H1 (cell line): ENCODE measurements around the gene ATAD3A. TPM values are rescaled to one million over a fixed set of nuclear protein-coding genes. Genes with fewer than 3 reads are reported as not detected.

Source experiments
- CTCF ChIA-PET: fragments of 300-600 bp; sonication (Branson Sonifier 250); formaldehyde crosslinking; loops from one replicate; lab custom pipeline; 2021; ENCODE audit not compliant: partially characterized antibody; lab: Charles Lee
- POLR2A ChIA-PET: fragments of 300-600 bp; sonication (Branson Sonifier 250); formaldehyde crosslinking; loops from one replicate; lab custom pipeline; 2021; ENCODE audit warnings: inconsistent platforms; ENCODE audit not compliant: partially characterized antibody; lab: Charles Lee
- DNase-seq, 2 experiments: peaks; one replicate each; pipeline versions ENCODE4 v3.0.0 to v3.0.0-alpha.2; 2010 to 2022; ENCODE audit warnings: low spot score in 2 of 2, low read depth in 1 of 2, mixed read lengths in 1 of 2
- FAIRE-seq: peaks from 2 replicates; lab custom pipeline; 2011; peaks lifted over from hg19 to GRCh38; lab: Jason Lieb, UNC
- H2AFZ ChIP-seq: 2 replicates; pipeline ENCODE4 v1.8.1; 2012; ENCODE audit warnings: low read length, inconsistent platforms
- H2AK5ac ChIP-seq: 2 replicates; pipeline ENCODE4 v1.6.1; 2013; ENCODE audit warnings: low read depth, low read length
- H2BK120ac ChIP-seq: replicated peaks from 2 replicates; pipeline ENCODE3; 2013; ENCODE audit warnings: low read depth, low read length, inconsistent platforms
- H2BK12ac ChIP-seq: 2 replicates; pipeline ENCODE4 v1.6.1; 2013; ENCODE audit warnings: low read depth, low read length
- H2BK15ac ChIP-seq: 2 replicates; pipeline ENCODE4 v1.6.1; 2013; ENCODE audit warnings: low read length
- H2BK20ac ChIP-seq: 2 replicates; pipeline ENCODE4 v1.6.1; 2013; ENCODE audit warnings: low read length
- H2BK5ac ChIP-seq: 2 replicates; pipeline ENCODE4 v1.6.1; 2013; ENCODE audit warnings: low read depth, low read length
- H3K14ac ChIP-seq: 2 replicates; pipeline ENCODE4 v1.6.1; 2013; ENCODE audit warnings: inconsistent platforms; ENCODE audit not compliant: insufficient read length
- H3K18ac ChIP-seq: 2 replicates; pipeline ENCODE4 v1.6.1; 2013; ENCODE audit warnings: low read length; ENCODE audit errors: extremely low read depth
- H3K23ac ChIP-seq: 2 replicates; pipeline ENCODE4 v1.6.1; 2013; ENCODE audit warnings: inconsistent platforms; ENCODE audit not compliant: insufficient read length
- H3K23me2 ChIP-seq: 2 replicates; pipeline ENCODE4 v1.6.1; 2013; ENCODE audit warnings: low read depth, low read length
- H3K27ac ChIP-seq: 2 replicates; pipeline ENCODE4 v1.6.1; 2011; ENCODE audit warnings: low read depth, low read length, inconsistent platforms
- H3K27me3 ChIP-seq, 4 experiments: replicated peaks in 1 of 4; 1 replicate in 1 of 4; 2 replicates in 3 of 4; pipeline versions ENCODE4 v1.6.1 to v1.8.1; 2011 to 2013; ENCODE audit warnings: low read length in 3 of 4, mild to moderate bottlenecking in 3 of 4, inconsistent platforms in 2 of 4, mixed read lengths in 2 of 4, moderate library complexity in 1 of 4; ENCODE audit not compliant: control insufficient read depth in 3 of 4, insufficient read depth in 3 of 4; ENCODE audit errors: extremely low read depth in 1 of 4
- H3K36me3 ChIP-seq, 4 experiments: 2 replicates each; pipeline versions ENCODE4 v1.6.1 to v1.8.1; 2011 to 2013; ENCODE audit warnings: mild to moderate bottlenecking in 4 of 4, low read length in 3 of 4, moderate library complexity in 2 of 4, control low read depth in 1 of 4, inconsistent platforms in 1 of 4; ENCODE audit not compliant: insufficient read depth in 4 of 4, control insufficient read depth in 2 of 4
- H3K4ac ChIP-seq: replicated peaks from 2 replicates; pipeline ENCODE3; 2013; ENCODE audit warnings: low read length, low read depth, mixed read lengths, inconsistent platforms; ENCODE audit not compliant: insufficient read length
- H3K4me1 ChIP-seq, 4 experiments: replicated peaks in 1 of 4; 1 replicate in 1 of 4; 2 replicates in 3 of 4; pipeline versions ENCODE4 v1.6.1 to v1.8.1; 2011 to 2013; ENCODE audit warnings: low read length in 3 of 4, inconsistent platforms in 2 of 4, mixed read lengths in 1 of 4; ENCODE audit not compliant: insufficient read depth in 4 of 4, control insufficient read depth in 3 of 4
- H3K4me2 ChIP-seq, 2 experiments: 2 replicates each; pipeline versions ENCODE4 v1.6.1 to v1.8.1; 2011 to 2013; ENCODE audit warnings: low read depth in 2 of 2, low read length in 2 of 2, control low read depth in 1 of 2, inconsistent platforms in 1 of 2, mild to moderate bottlenecking in 1 of 2; ENCODE audit not compliant: insufficient read depth in 1 of 2
- H3K4me3 ChIP-seq, 4 experiments: fragments of 200-600, 300-600 bp in 1 of 4; sonication (generic), shearing (Covaris generic), sonication (Bioruptor Twin) in 1 of 4; 2 replicates each; pipeline versions ENCODE4 v1.5.1 to v1.8.1; 2011 to 2016; ENCODE audit warnings: low read length in 4 of 4, low read depth in 3 of 4, control low read depth in 2 of 4, inconsistent platforms in 2 of 4, mild to moderate bottlenecking in 2 of 4, mixed read lengths in 1 of 4, moderate library complexity in 1 of 4; ENCODE audit not compliant: insufficient read depth in 2 of 4; ENCODE audit errors: extremely low read depth in 1 of 4
- H3K56ac ChIP-seq: replicated peaks from 2 replicates; pipeline ENCODE3; 2013; ENCODE audit warnings: low read depth, mild to moderate bottlenecking, mixed read lengths, low read length, inconsistent platforms; ENCODE audit not compliant: insufficient read length
- H3K79me1 ChIP-seq: 2 replicates; pipeline ENCODE4 v1.6.1; 2013; ENCODE audit warnings: low read depth, low read length, control low read depth
- H3K79me2 ChIP-seq, 2 experiments: 2 replicates each; pipeline versions ENCODE4 v1.6.1 to v1.8.1; 2012 to 2013; ENCODE audit warnings: low read length in 2 of 2, mild to moderate bottlenecking in 2 of 2, inconsistent platforms in 1 of 2; ENCODE audit not compliant: insufficient read depth in 2 of 2, control insufficient read depth in 1 of 2
- H3K9ac ChIP-seq, 4 experiments: replicated peaks in 1 of 4; 1 replicate in 1 of 4; 2 replicates in 3 of 4; pipeline versions ENCODE4 v1.6.1 to v1.8.1; 2011 to 2013; ENCODE audit warnings: low read depth in 3 of 4, low read length in 3 of 4, control low read depth in 2 of 4, mild to moderate bottlenecking in 2 of 4, moderate library complexity in 2 of 4, inconsistent platforms in 1 of 4; ENCODE audit errors: extremely low read depth in 1 of 4
- H3K9me3 ChIP-seq, 2 experiments: 2 replicates each; pipeline versions ENCODE4 v1.6.1 to v1.8.1; 2012 to 2013; ENCODE audit warnings: mild to moderate bottlenecking in 2 of 2, moderate library complexity in 2 of 2, control low read depth in 1 of 2, inconsistent platforms in 1 of 2, low read depth in 1 of 2, low read length in 1 of 2, mixed read lengths in 1 of 2; ENCODE audit not compliant: insufficient read depth in 2 of 2
- H4K20me1 ChIP-seq, 2 experiments: replicated peaks in 1 of 2; 2 replicates each; pipeline versions ENCODE3 to v1.8.1; 2011 to 2013; ENCODE audit warnings: inconsistent platforms in 2 of 2, low read length in 2 of 2, mild to moderate bottlenecking in 1 of 2; ENCODE audit not compliant: insufficient read depth in 2 of 2, control insufficient read depth in 1 of 2
- H4K5ac ChIP-seq: 2 replicates; pipeline ENCODE4 v1.6.1; 2013; ENCODE audit warnings: low read length, low read depth, mixed read lengths, inconsistent platforms; ENCODE audit not compliant: insufficient read length
- H4K8ac ChIP-seq: 2 replicates; pipeline ENCODE4 v1.8.0; 2013; ENCODE audit warnings: mild to moderate bottlenecking, moderate library complexity, low read length, inconsistent platforms; ENCODE audit not compliant: insufficient read depth; ENCODE audit errors: extremely low read depth
- H4K91ac ChIP-seq: replicated peaks from 2 replicates; pipeline ENCODE3; 2013; ENCODE audit warnings: low read length, mixed read lengths, inconsistent platforms; ENCODE audit not compliant: insufficient read length
- NRF1 ChIP-seq: IDR thresholded peaks from 2 replicates; pipeline ENCODE4 v1.6.1; 2011; ENCODE audit warnings: mild to moderate bottlenecking, low read depth, low read length, improper control_type of control experiment
- POU5F1 ChIP-seq: IDR thresholded peaks from 2 replicates; pipeline ENCODE4 v1.6.1; 2011; ENCODE audit warnings: low read depth, mild to moderate bottlenecking, low read length, moderate library complexity
- ZNF274 ChIP-seq: IDR thresholded peaks from 2 replicates; pipeline ENCODE4 v1.7.0; 2012; ENCODE audit warnings: low read length, borderline replicate concordance; ENCODE audit errors: extremely low read depth
- WGBS, 2 experiments: shearing (Covaris generic) in 1 of 2; methylation state at CpG; one replicate each; pipeline versions ENCODE4 v1.1.6 to v1.1.7; 2013 to 2015; ENCODE audit warnings: low lambda C conversion rate in 2 of 2, mixed read lengths in 2 of 2, inconsistent platforms in 1 of 2, low coverage in 1 of 2, missing lambda C conversion rate in 1 of 2; ENCODE audit not compliant: insufficient replicate concordance in 2 of 2, insufficient coverage in 1 of 2, insufficient read length in 1 of 2; ENCODE audit errors: extremely low coverage in 1 of 2, missing lambda C conversion rate in 1 of 2; 5-methylcytosine and 5-hydroxymethylcytosine counted together
- polyA plus RNA-seq, 7 experiments: library from polyadenylated mRNA; depleted of rRNA in 3 of 7; stranded (reverse) in 5 of 7; unstranded in 2 of 7; fragments of >200 nt in 5 of 7; fragments of 200-250 nt in 2 of 7; gene quantifications; 1 replicate in 5 of 7; 2 replicates in 1 of 7; 4 replicates in 1 of 7; pipeline versions ENCODE4 v1.2.1 to v1.2.3, GENCODE V29; 2011 to 2013; ENCODE audit warnings: missing spikeins in 2 of 7, mixed read lengths in 2 of 7
- total RNA-seq: library from RNA; stranded (reverse); fragmentation: NEBNext Ultra II Directional; extraction: Animal tissue kit (Norgen Biotek cat#: 25700); gene quantifications from 2 replicates; pipeline ENCODE4 v1.2.1, GENCODE V29; 2021

ATAD3A gene
- total and polyA plus RNA-seq, 2 of the 8 experiments (the other 6 are each of a cell fraction or from before 2014, with no cell fraction given), result 28.3 to 64.7 TPM

DNA sequence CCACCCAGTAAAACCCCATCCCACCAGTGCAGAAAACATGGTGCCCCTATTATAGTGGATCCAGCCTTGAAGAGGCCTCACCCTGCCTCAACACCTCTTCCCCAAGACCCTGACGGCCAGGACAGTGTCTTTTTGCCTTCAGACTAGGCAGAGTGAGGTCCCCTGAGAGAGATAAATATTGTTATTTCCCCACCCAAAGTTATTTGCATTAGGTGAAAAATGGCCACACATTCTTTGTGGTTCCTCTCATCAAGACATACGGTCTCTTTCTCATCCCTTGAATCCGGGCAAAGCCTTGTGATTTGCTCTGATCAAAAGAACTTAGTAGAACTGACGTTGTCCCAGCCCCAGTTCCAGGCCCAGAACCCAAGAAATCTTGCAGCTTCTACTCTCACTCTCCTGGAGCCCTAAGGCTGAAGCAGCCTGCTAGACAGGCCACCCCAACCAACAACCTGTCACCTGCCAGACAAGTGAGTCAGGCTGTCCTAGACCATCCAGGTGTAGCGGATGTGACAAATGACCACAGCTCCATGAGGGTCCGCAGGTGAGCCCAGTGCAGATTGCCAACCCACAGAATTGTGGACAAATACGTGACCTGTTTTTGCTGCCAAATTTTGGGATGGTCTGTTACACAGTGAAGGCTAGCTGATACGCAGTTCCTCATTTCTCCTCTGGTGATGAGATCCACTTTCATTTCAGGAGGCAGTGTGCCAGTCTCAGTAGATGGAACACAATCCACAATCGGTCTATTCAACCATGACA is 70.8 kb downstream of the ATAD3A start:
- H3K4me3 ChIP-seq, result no peak overlapping the region
- no peak overlapping the region for H4K5ac ChIP-seq
- H3K27me3 ChIP-seq, result no peaks in the 10 kb centered on the region; a peak in 1 of 7 replicates
- WGBS, 2 experiments, result 78% methylated on average over 9 of the region's 9 CpGs; no CpG with 5 or more reads in 1 of the 2 experiments
- no peak overlapping the region; the same call in 1 of the 2 replicates for H4K8ac ChIP-seq
- H3K56ac ChIP-seq, result no peak overlapping the region
- no peak for FAIRE-seq
- H4K20me1 ChIP-seq, result no peaks in the 10 kb centered on the region
- H2AFZ ChIP-seq, result no peak overlapping the region
- no peaks in the 10 kb centered on the region for H3K36me3 ChIP-seq
- no peak overlapping the region for H3K4me2 ChIP-seq
- no peak overlapping the region for H2BK5ac ChIP-seq
- no peak overlapping the region for H4K91ac ChIP-seq
- no peak overlapping the region for H2BK15ac ChIP-seq
- H3K4ac ChIP-seq, result no peak overlapping the region
- CTCF ChIA-PET, result interaction anchor here (0.6 to 0.7 kb wide), 2 partner anchors 24 to 36 kb away, joined by 5 read pairs; no protein-coding TSS in a partner anchor
- H3K9ac ChIP-seq, result no peak overlapping the region
- H3K23ac ChIP-seq, result no peak overlapping the region
- no peaks in the 10 kb centered on the region for H3K9me3 ChIP-seq
- no peak for DNase-seq
- no peaks in the 10 kb centered on the region for H3K79me1 ChIP-seq
- no peak for TF ChIP-seq ZNF274
- no peak for TF ChIP-seq NRF1
- no peak for TF ChIP-seq POU5F1
- H3K23me2 ChIP-seq, result no peaks in the 10 kb centered on the region
- no peak overlapping the region for H2BK12ac ChIP-seq
- no peak overlapping the region for H3K18ac ChIP-seq
- H3K14ac ChIP-seq, result no peak overlapping the region
- POLR2A ChIA-PET, result interaction anchor here (1.3 kb wide), 1 partner anchor 15 kb away, joined by 3 read pairs; no protein-coding TSS in a partner anchor
- H2AK5ac ChIP-seq, result no peak overlapping the region
- no peak overlapping the region for H3K27ac ChIP-seq
- no peaks in the 10 kb centered on the region for H3K4me1 ChIP-seq
- no peaks in the 10 kb centered on the region for H3K79me2 ChIP-seq
- no peak overlapping the region for H2BK20ac ChIP-seq
- no peak overlapping the region for H2BK120ac ChIP-seq
